ENCODE data around the gene PPP6R3. TPM values are rescaled to one million over a fixed set of nuclear protein-coding genes. Genes with fewer than 3 reads are reported as not detected.
"Not testable (repeated sequence)": the region's sequence is repeated elsewhere in the genome, so short reads cannot be mapped to it uniquely, and the experiment has no call there.

The PPP6R3 gene
- total RNA-seq, 1 donor from 2014 or later = 83.5 TPM

GRCh38 chr11:68471360-68472340 lies 11.1 kb downstream of the PPP6R3 start:
- DNase-seq (ENCODE audit: missing footprints) = no peak
- intact Hi-C loops (cut with DNase I) = loop anchor here (5.0 kb wide), 1 partner anchor 76 kb away; no protein-coding TSS in a partner anchor
- ATAC-seq = no peak

GRCh38 chr11:68472778-68473177 lies 12.2 kb downstream of the PPP6R3 start:
- ATAC-seq (no peak), DNase-seq (ENCODE audit: missing footprints) (no peak)
- intact Hi-C loops (cut with DNase I) = loop anchor here (5.0 kb wide), 1 partner anchor 75 kb away; no protein-coding TSS in a partner anchor

DNA sequence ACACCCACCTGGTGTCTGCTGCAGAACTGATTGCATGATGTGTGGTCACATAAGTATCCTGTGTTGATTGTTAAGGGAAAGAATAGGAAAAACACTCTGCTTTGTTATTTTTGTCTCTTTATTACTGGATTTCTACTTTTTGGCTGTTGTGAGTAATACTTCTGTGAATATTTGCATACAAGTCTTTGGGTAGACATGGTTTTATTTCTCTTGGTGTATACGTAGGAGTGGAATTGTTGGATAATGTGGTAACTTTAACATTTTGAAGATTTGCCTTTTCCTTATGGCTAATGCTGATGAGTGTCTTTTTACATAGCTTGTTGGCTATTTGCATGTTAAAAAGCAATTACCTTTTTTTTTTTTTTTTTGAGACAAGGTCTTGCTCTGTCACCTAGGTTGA lies 13.1 kb downstream of the PPP6R3 start:
- ATAC-seq (no peak), DNase-seq (ENCODE audit: missing footprints) (no peak)
- intact Hi-C loops (cut with DNase I) = loop anchor here (5.0 kb wide), 1 partner anchor 74 kb away; no protein-coding TSS in a partner anchor

DNA sequence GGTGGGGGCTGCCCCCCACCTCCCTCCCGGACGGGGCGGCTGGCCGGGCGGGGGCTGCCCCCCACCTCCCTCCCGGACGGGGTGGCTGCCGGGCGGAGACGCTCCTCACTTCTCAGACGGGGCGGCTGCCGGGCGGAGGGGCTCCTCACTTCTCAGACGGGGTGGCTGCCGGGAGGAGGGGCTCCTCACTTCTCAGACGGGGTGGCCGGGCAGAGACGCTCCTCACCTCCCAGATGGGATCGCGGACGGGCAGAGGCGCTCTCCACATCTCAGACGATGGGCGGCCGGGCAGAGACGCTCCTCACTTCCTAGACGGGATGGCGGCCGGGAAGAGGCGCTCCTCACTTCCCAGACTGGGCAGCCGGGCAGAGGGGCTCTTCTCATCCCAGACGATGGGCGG lies 15.1 kb downstream of the PPP6R3 start:
- ATAC-seq; intact Hi-C loops (cut with DNase I); DNase-seq (ENCODE audit: missing footprints): not testable (repeated sequence)

DNA sequence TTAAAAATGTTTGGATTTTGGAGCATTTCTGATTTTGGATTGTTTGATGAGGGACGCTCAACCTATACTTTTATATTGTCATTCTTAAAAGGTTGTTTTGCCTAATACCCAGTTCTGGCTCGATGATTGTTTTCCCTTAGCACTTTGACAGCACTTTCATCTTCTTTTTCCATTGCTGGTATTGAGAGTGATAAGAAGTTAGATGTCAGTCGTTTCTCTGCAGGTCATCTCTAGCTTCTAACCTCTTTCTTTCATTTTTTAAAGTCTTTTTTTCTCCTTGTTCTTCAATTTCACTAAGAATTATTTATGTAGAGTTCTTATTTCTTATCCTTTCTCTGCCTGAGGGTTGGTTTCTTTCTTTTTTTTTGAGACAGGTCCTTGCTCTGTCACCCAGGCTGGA lies 18.8 kb downstream of the PPP6R3 start:
- DNase-seq (ENCODE audit: missing footprints) = no peak
- no peak for ATAC-seq
- intact Hi-C loops (cut with DNase I) = no loop called here

DNA sequence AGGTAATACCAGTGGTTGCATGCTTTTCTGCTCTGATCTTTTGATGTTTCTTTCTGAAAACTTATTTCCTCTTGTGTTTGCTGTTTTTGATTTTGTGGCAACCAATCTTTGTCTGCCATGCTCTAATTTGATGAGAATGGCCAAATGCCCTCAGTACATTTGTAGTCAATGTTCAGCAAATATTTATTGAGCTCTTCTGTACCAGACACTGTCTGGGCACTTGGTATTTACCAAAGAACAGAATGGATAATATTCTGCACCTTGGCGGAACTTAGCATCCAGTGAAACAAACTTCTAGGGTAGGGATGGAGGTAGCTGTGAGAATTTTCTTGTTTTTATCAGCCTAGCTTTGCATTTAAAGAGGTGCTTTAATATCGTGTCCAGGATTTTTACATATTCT lies 19.6 kb downstream of the PPP6R3 start:
- no peak for ATAC-seq
- DNase-seq (ENCODE audit: missing footprints) = no peak
- intact Hi-C loops (cut with DNase I) = no loop called here

- no peak for DNase-seq (ENCODE audit: missing footprints)
- intact Hi-C loops (cut with DNase I) = no loop called here
- ATAC-seq = no peak
Measured at GRCh38 chr11:68480852-68481510, 20.4 kb downstream of the PPP6R3 start.

DNA sequence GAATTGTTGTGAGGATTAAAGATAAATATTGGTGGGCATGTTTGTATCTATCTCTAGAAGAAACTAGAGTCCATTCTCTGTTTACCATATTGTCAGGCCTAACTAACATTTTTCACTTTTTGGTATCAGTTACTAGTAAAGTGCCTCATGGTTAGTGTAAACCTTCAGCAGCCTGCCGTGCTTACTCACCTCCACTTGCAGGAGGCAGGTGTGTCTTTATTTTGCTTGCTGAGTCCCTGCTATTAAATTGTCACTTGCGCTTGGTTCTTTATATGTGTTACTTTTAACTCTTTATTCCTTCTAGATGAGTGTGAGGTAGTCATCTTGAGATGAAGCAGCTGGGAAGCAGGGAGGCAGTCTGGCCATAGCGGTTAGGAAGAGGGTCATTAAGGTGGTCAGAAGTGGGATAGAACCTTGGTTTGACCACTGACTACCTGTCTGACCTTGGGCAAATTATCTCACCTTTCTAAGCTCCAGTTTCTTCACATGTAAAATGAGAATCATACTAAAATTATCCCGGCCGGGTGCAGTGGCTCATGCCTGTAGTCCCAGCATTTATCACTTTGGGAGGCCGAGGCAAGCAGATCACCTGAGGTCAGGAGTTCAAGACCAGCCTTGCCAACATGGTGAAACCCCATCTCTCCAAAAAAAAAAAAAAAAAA lies 21.2 kb downstream of the PPP6R3 start:
- peak; percentile 21 for ATAC-seq

GRCh38 chr11:68488623-68489022 lies 28.1 kb downstream of the PPP6R3 start:
- intact Hi-C loops (cut with DNase I) = no loop called here
- ATAC-seq (no peak), DNase-seq (ENCODE audit: missing footprints) (no peak)

More for the DNA sequence above, 21.2 kb downstream of the PPP6R3 start:
- intact Hi-C loops (cut with DNase I) = no loop called here
- DNase-seq (ENCODE audit: missing footprints) = no peak

DNA sequence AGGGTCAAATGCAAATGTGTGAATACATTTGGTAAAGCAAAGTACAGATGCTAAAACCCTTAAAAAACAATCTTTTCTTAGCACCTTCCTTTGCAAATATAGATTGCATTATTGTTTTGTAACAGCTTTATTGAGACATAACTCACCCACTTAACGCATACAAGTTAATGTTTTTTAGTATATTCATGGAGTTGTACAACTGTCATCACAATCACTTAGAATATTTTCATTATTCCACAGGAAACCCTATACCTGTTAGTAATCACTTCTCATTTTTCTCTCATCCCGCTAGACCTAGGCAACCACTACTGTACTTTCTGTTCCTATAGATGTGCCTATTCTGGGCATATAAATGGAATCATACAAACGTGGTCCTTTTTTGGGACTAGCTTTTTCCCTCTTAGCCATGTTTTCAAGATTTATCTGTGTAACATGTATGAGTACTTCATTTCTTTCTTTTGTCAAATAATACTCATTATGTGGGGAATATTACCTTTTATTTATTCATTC lies 34.7 kb downstream of the PPP6R3 start:
- DNase-seq (ENCODE audit: missing footprints) = no peak
- intact Hi-C loops (cut with DNase I) = no loop called here
- ATAC-seq = no peak

DNA sequence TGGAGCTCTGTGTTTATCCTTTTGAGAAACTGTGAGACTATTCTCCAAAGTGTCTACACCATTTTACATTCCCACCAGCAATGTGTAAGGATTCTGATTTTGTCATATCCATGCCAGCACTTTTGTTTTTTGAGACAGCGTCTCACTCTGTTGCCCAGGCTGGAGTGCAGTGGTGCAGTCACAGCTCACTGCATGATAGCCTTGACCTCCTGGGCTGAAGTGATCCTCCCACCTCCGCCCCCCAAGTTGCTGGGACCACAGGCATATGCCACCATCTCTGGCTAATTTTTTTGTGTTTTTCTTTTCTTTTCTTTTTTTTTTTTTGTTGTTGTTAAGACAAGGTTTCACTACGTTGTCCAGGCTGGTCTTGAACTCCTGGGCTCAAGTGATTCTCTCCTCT lies 35.3 kb downstream of the PPP6R3 start:
- ATAC-seq = no peak
- intact Hi-C loops (cut with DNase I) = no loop called here
- no peak for DNase-seq (ENCODE audit: missing footprints)

- intact Hi-C loops (cut with DNase I) = no loop called here
- DNase-seq (ENCODE audit: missing footprints) (no peak), ATAC-seq (no peak)
Measured at GRCh38 chr11:68497761-68498160, 37.2 kb downstream of the PPP6R3 start.

DNA sequence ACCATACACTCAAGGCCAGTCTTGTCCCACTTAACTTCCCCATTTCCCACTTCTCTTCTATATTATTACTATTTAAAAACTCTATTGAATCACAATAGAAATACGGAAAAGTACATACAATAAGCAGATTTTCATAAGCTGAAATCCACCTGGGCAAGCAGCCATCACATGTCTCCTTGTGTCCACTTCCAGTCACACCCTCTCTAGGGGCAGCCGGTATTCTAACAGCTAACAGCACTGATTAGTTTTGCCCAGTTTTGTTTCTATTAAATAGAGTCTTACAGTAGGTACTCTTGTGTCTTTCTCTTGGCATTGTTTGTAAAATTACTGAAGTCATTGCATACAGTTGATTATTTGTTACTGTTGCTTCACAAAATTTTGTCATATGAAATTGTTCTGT lies 37.8 kb downstream of the PPP6R3 start:
- no peak for DNase-seq (ENCODE audit: missing footprints)
- intact Hi-C loops (cut with DNase I) = no loop called here
- ATAC-seq = no peak

DNA sequence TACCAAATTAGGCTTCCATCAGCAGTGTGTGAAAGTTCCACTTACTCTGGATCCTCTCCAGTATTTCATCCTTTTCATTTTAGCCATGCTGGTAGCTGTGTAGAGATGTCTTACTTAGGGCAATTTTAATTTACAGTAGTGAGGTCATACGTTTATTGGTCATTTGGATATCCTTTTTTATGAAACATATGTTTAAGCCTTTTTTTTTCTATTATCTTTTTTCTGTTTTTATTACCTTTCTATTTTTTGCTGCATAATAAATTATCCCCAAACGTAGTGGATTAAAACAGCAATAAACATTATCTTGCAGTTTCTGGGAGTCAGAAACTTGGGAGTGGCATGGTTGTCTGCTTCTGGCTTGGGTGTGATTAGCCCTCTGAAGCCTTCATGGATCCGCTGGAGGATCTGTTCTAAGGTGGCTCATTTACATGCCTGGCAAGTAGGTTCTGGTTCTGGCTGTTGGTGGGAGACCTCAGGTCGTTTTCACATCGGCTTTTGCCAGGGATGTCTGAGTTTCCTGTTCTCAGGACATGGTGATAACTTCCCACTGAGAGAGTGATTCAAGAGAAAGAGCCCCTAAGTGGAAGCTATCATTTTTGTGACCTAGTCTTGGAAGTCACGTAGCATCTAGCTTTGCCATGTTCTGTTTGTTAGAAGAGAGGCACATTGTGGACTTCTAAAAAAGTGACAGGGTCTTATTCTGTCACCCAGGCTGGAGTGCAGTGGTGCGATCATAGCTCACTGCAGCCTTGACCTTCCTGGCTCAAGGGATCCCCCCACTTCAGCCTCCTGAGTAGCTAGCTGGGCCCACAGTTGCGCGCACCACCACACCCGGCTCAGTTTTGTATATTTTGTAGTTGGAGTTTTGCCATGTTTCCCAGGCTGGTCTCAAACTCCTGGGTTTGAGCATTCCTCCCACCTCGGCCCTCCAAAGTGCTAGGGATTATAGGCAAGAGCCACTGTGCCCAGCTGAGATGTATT lies 38.6 kb downstream of the PPP6R3 start:
- no peak for ATAC-seq
- DNase-seq (ENCODE audit: missing footprints) = no peak
- intact Hi-C loops (cut with DNase I) = no loop called here

DNA sequence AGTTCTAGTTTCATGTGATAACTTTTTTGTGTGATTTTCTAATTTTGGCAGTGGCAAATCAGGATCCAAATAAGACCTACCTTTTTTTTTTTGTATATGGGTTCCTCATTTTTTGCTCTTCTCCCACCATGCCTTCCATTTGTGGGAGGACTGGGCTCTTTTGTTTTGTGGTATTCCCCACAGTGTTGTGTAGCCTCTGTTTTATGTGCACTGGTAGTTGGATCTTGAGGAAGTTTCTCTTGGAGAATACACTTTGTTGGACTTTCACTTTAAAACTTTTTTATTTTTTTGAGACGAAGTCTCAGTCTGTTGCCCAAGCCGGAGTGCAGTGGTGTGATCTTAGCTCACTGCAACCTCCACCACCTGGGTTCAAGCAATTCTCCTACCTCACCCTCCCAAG lies 39.7 kb downstream of the PPP6R3 start:
- intact Hi-C loops (cut with DNase I) = no loop called here
- ATAC-seq (no peak), DNase-seq (ENCODE audit: missing footprints) (no peak)

GRCh38 chr11:68501813-68502212 lies 41.3 kb downstream of the PPP6R3 start:
- ATAC-seq = no peak
- no peak for DNase-seq (ENCODE audit: missing footprints)
- intact Hi-C loops (cut with DNase I) = no loop called here

DNA sequence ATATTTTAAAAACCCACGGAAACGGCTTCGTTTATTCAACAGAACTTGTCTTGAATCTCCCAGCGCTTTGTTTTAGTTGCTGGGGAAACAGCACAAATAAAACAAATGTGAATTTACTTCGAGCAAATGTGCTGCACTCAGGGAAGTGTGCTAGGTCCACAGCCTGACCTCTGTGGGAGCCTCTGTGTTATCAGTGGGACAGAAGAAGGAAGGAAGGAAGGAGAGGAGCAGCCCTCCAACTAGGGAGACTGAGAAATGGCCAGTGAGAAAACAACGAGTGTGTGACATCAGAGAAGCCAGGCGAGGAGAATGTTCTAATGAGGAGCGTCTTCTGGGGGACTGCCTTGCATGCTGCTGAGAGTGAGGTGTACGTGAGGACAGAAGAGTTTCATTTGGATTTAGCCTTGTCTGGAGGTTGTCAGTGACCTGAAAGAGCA lies 42.7 kb downstream of the PPP6R3 start:
- no peak for DNase-seq (ENCODE audit: missing footprints)
- intact Hi-C loops (cut with DNase I) = no loop called here
- peak; percentile 37 for ATAC-seq

- intact Hi-C loops (cut with DNase I) = no loop called here
- DNase-seq (ENCODE audit: missing footprints) (no peak), ATAC-seq (no peak)
Measured at GRCh38 chr11:68503792-68504191, 43.2 kb downstream of the PPP6R3 start.

Measured in Right ventricle myocardium inferior (tissue), 1 donor.